ENCODE data around the gene DNAH5. TPM values are rescaled to one million over a fixed set of nuclear protein-coding genes. Genes with fewer than 3 reads are reported as not detected.

Gene DNAH5
- total and polyA plus RNA-seq, 2 donors (not counting 3 experiments of a cell fraction or from before 2014, with no cell fraction given) = 0.23 to 1.7 TPM

DNA sequence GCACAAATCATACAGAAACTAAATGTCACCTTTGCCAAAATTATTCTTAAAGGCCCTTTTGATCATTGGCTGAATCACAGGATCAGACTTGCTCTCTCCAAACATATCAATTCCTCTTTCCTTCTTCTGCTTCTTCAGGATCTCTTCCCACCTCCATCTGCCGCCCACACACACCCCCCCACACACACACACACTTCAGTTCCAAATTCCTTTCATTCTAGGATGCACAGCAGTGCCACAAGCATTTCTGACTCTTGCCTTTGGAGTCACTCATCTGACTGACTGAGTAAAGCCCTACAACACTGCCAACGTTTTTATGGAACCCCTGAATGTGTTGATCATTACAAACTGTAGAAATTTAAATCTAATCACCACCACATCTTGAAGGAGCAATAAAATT is 22.9 kb downstream of the DNAH5 start:
- intact Hi-C loops (cut with micrococcal nuclease) (no loop called here), dilution Hi-C loops (cut with MboI; ENCODE audit: extremely low pct_ligation_motif_present, low sequenced_read_pairs) (no loop called here)
- Histone ChIP-seq H3K4me3 (replicated peaks in 1 of 3; ENCODE audit: insufficient read depth in 1 of 3, low read depth in 1 of 3, low read length in 3 of 3) (no peak overlapping the region), H3K9me3 (replicated peaks; ENCODE audit: control insufficient read depth, insufficient read depth, low read length) (no peaks in the 10 kb centered on the region), H3K79me2 (ENCODE audit: control insufficient read depth, insufficient read depth, low read length) (no peaks in the 10 kb centered on the region), H4K20me1 (replicated peaks; ENCODE audit: control insufficient read depth, extremely low read depth, insufficient read depth, low read length) (no peaks in the 10 kb centered on the region), H3K4me1 (ENCODE audit: control insufficient read depth, extremely low read depth, insufficient read depth, low read length) (no peaks in the 10 kb centered on the region), H2AFZ (ENCODE audit: low read depth, low read length) (no peak overlapping the region), H3K9ac (replicated peaks; ENCODE audit: extremely low read depth, insufficient read depth, low read length) (no peak overlapping the region), H3K27ac (ENCODE audit: insufficient read depth, low read depth, low read length) (no peak overlapping the region), H3K4me2 (ENCODE audit: insufficient read depth, low read length) (no peak overlapping the region), H3K9me1 (replicated peaks; ENCODE audit: control insufficient read depth, extremely low read depth, insufficient read depth, low read length) (no peaks in the 10 kb centered on the region), H3K36me3 (ENCODE audit: control insufficient read depth in 2 of 2, extremely low read depth in 1 of 2, insufficient read depth in 2 of 2, low read length in 2 of 2) (no peaks in the 10 kb centered on the region), H3K27me3 (ENCODE audit: control insufficient read depth in 2 of 2, insufficient read depth in 2 of 2, low read length in 2 of 2) (no peaks in the 10 kb centered on the region)
- POLR2A ChIA-PET = no interaction called here
- DNase-seq (ENCODE audit: low read depth, low spot score) (no peak), FAIRE-seq (no peak)
- TF ChIP-seq POLR2AphosphoS5 (IDR thresholded peaks at IDR 0.05; ENCODE audit: insufficient read depth, low read depth, low read length) (no peak), GATA2 (IDR thresholded peaks at IDR 0.05; ENCODE audit: insufficient read depth, insufficient read length, low read depth, low read length) (no peak), JUN (IDR thresholded peaks at IDR 0.05; ENCODE audit: borderline replicate concordance, insufficient read depth, insufficient read length, low read depth) (no peak), MYC (IDR thresholded peaks at IDR 0.05; ENCODE audit: low read depth, low read length) (no peak), EZH2 (IDR thresholded peaks at IDR 0.05; ENCODE audit: borderline replicate concordance, low read depth, low read length, severe bottlenecking) (no peak), FOS (IDR thresholded peaks at IDR 0.05; ENCODE audit: borderline replicate concordance, insufficient read depth, low read length) (no peak), CTCF (IDR thresholded peaks at IDR 0.05; ENCODE audit: extremely low read depth in 1 of 2, insufficient read depth in 1 of 2, low read depth in 1 of 2, low read length in 2 of 2) (no peak)
- no TSS peak for BruUV-seq (replicated peaks)
- CTCF ChIA-PET = no interaction called here

Data from endothelial cell of umbilical vein (primary cell).